CD4-positive, alpha-beta T cell treated with Interleukin-15 for 1 hour (primary cell): Measurements from ENCODE around the gene CHAF1B.
"Not testable (repeated sequence)": the region's sequence is repeated elsewhere in the genome, so short reads cannot be mapped to it uniquely, and the experiment has no call there.

Source experiments
- DNase-seq: peaks from one replicate; pipeline ENCODE4 v3.0.0-alpha.2; 2020

The CHAF1B gene

GRCh38 chr21:36385233-36386030 lies at the start of gene CHAF1B:
Gene CHAF1B, plus strand, starts transcription at chr21:36385392. Its CDS starts 745 bp downstream, at chr21:36386137.
- peak; percentile 70 for DNase-seq

DNA sequence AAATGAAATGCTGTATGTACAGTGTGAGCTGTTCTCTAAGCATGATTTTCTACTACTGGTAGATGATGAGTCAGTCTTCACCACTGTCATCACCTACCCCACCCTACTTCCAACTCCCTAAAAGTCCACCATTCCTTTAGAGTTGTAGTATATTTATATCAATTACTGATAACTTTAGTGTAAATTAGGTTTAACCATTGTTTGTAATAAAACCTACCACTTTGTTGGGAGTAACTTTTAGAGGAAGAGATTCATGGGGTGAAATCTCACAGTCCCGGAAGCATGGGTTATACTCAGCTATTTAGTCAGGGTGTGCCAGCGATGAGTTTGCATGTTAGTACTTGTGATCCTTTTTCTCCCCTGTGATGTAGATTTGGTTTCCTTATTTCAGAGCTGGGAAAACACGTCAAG lies 48.1 kb upstream of the CHAF1B start:
- no peak for DNase-seq

GRCh38 chr21:36338975-36339374 lies 46.2 kb upstream of the CHAF1B start:
- DNase-seq: no peak

DNA sequence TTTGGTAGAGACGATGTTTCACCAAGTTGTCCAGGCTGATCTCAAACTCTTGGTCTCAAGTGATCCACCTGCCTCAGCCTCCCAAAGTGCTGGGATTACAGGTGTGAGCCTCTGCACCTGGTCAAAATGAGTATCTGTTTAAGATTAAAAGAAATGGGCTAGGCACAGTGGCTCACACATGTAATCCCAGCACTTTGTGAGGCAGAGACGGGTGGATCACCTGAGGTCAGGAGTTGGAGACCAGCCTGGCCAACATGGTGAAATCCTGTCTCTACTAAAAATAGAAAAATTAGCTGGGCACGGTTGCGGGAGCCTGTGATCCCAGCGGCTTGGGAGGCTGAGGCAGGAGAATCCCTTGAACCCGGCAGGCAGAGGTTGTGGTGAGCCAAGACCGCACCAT lies 42.6 kb upstream of the CHAF1B start:
- not testable (repeated sequence) for DNase-seq

GRCh38 chr21:36344931-36345330 lies 40.3 kb upstream of the CHAF1B start:
- no peak for DNase-seq

DNA sequence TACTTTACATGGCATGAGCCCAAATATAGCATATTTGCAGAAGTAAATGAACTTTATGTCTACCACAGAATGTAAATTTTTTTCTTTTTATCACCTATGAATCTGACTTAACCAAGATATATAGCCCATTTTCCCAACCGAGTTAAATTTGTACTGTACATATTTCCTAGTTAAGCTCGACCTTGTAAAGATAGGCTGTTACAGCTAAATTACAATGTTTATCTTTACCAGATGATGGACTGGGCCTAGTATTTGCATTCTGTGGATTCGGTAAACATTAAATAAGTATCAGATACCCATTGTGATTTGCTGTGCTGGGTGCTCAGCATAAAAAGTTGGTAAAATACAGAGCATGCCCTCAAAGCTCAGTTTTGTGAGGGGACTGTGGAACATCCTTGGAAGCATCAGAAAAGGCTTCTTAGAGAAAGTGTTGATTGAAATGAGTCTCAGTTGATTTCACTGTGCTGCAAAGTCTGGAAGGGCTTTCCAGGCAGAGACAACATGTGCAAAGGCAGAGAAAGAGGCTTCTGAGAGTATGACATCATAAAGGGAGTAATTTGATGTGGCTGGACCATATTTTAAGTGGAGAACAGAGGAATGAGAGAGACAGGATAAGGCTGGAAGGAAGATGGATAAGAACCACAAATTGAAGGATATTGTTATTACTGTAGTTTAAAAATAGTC lies 37.8 kb upstream of the CHAF1B start:
- no peak for DNase-seq

GRCh38 chr21:36347962-36348328 lies 37.2 kb upstream of the CHAF1B start:
- DNase-seq: no peak

GRCh38 chr21:36349315-36349714 lies 35.9 kb upstream of the CHAF1B start:
- DNase-seq: no peak

- no peak for DNase-seq
Observed at GRCh38 chr21:36350282-36350910, 34.8 kb upstream of the CHAF1B start.

DNA sequence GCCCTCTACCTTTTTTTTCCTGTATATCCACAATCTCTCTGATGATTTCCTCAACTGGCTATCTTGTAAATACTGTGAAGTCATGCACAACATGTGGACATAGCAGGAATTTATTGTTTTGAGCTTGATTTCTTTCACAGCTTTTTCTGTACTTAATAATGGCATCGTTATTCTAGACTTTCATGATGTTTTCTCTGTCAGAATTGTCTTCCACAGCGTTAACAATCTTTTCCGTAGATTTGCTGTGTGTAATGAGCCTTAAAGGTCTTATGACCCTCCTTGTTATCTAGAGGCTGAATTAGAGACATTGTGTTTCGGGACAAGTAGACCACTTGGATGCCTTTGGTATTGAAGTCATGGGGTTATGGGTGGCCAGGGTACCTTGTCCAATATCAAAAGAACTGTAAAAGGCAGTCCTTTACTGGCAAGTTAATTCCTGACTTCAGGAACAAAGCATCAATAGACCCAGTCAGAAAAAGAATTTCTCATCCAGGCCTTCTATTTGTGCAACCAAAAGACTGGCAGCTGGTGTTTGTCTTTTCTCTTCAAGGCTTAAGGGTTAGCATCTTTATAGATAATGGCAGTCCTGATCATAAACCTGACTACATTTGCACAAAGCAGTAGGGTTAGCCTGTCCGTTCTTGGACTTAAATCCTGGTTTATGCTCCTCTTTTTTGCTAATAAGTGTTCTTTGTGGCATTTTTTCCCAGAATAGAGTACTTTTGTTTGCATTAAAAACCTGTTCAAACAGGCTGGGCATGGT lies 30.1 kb upstream of the CHAF1B start:
- DNase-seq: no peak

DNA sequence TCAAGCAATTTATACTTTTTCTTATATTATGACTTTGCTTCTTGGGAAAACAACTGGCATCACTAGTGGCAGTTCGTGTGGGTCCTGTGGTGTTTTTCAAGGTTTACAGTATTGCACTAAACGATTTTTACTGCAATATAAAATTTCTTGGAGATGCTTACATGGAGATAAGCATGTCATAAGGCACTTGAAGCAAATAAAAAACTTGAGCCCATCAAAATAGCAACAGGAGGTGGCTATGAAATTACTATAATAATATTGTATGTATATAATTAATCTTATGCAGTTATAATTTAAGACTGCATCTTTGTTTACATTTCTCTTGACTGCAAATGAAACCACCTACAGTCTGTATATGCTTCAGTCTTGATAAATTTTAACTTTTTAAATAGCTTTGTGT lies 29.3 kb upstream of the CHAF1B start:
- no peak for DNase-seq

DNA sequence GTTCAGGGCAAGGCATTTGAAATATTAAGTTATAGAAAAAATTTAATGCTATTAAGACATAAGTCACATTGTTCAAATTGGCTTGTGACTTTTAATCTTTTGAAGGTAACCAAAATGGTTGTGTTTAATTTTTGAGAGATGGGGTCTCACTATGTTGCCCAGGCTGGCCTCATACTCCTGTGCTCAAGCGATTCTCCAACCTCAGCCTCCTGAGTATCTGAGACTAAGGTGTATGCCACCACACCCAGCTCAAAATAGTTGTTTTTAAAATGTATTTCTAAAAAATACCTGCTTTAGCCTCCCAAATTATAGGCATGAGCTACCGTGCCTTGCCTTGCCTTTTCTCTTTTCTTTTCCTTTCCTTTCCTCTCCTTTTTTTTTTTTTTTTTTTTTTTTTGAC lies 26.0 kb upstream of the CHAF1B start:
- no peak for DNase-seq

DNA sequence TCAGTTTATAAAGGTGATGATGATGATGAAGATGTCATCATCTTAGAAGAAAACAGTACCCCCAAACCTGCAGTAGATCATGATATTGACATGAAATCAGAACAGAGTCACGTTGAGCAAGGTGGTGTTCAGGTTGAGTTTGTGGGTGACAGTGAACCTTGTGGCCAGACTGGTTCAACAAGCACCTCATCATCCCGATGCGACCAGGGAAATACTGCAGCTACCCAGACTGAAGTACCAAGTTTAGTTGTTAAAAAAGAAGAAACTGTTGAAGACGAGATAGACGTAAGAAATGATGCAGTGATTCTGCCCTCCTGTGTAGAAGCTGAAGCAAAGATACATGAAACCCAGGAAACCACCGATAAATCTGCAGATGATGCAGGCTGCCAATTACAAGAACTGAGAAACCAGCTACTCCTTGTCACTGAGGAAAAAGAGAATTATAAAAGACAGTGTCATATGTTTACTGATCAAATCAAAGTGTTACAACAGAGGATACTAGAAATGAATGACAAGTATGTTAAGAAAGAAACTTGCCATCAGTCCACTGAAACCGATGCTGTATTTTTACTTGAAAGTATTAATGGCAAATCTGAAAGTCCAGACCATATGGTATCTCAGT lies 16.0 kb upstream of the CHAF1B start:
- DNase-seq: no peak

GRCh38 chr21:36375994-36376393 lies 9.2 kb upstream of the CHAF1B start:
- no peak for DNase-seq

- no peak for DNase-seq
Observed at GRCh38 chr21:36377391-36377842, 7.8 kb upstream of the CHAF1B start.

DNA sequence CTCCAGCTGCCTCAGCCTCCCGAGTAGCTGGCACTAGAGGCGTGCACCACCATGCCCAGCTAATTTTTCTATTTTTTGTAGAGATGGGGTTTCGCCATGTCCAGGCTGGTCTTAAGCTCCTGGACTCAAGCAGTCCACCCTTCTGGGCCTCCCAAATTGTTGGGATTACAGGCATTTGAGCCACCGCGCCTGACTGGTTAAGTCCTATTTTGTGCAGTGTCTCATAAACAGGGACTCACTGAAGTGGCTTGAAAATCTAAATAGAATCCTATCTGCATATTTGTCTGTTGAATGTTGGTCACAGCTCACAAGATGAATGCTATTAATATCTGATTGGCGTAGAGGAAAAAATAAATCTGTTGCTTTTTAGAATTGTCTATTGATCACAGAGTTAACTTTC lies 5.9 kb upstream of the CHAF1B start:
- no peak for DNase-seq

GRCh38 chr21:36381841-36382589 lies 3.2 kb upstream of the CHAF1B start:
- DNase-seq: no peak

DNA sequence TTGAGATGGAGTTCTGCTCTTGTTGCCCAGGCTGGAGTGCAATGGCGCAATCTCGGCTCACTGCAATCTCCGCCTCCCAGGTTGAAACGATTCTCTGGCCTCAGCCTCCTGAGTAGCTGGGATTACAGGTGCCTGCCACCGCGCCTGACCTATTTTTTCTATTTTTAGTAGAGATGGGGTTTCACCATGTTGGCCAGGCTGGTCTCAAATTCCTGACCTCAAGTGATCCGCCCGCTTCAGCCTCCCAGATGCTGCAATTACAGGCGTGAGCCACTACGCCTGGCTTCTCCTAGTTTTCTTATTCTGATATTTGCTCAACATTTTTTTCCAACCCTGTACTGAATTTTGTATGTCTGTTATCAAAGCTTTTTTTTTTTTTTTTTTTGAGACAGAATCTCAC lies 2.5 kb upstream of the CHAF1B start:
- not testable (repeated sequence) for DNase-seq

- DNase-seq: no peak
Observed at GRCh38 chr21:36384885-36385232, 333 bp upstream of the CHAF1B start.

GRCh38 chr21:36386031-36386642 lies 945 bp downstream of the CHAF1B start:
- DNase-seq: no peak

DNA sequence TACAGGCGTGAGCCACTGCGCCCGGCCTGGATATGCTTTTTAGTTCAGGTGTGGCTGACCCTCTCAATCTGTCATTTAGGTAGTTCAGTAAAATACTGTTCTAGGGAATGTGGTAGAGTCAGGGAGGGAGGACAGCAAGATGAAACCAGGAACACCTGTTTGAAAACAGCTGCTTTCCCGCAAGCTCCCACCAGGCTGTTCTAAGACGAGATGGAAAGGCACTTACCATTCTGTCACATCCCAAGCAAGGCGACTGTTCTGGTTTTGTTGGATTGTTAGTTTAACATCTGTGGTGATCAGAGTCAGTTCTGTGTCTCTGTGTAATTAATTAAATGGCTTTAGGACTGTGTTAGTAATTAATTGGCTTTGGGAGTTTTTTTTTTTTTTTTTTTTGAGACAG lies 2.9 kb downstream of the CHAF1B start:
- no peak for DNase-seq

GRCh38 chr21:36388835-36389234 lies 3.6 kb downstream of the CHAF1B start:
- DNase-seq: no peak
